Fibroblast of mammary gland (primary cell): ENCODE measurements around the gene ZSCAN5B.

Experiments
- DNase-seq: peaks from one replicate; pipeline ENCODE4 v3.0.0-alpha.2; 2010; ENCODE audit warnings: low read depth
- H3K4me3 ChIP-seq: 2 replicates; pipeline ENCODE4 v1.5.1; 2011; ENCODE audit warnings: low read depth, mild to moderate bottlenecking, low read length, moderate library complexity; ENCODE audit not compliant: control insufficient read depth
- CTCF ChIP-seq: conservative IDR thresholded peaks from 2 replicates; pipeline ENCODE4 v1.5.1; 2011; ENCODE audit warnings: low read depth, low read length, inconsistent platforms; ENCODE audit not compliant: control insufficient read depth, insufficient read depth

ZSCAN5B gene

GRCh38 chr19:56140583-56141416 lies 56.8 kb downstream of the ZSCAN5B start, which contains the start of gene ZNF444:
Gene ZNF444, plus strand, starts transcription at chr19:56141287. Its CDS starts 5,625 bp downstream, at chr19:56146912.
- no peak for TF ChIP-seq CTCF
- H3K4me3 ChIP-seq, result peak within 1 kb of the TSS; percentile 63
- peak; percentile 98 for DNase-seq

- TF ChIP-seq CTCF, result no peak
- peak overlapping the region; percentile 63 for H3K4me3 ChIP-seq
- DNase-seq, result no peak
Measured at GRCh38 chr19:56139847-56140582, 57.6 kb downstream of the ZSCAN5B start.
